HepG2 (cell line): ENCODE data around the gene RAPGEFL1. TPM values are rescaled to one million over a fixed set of nuclear protein-coding genes. Genes with fewer than 3 reads are reported as not detected.
A peak's percentile ranks its signal among the peaks of the same experiment; 100 is the strongest.

Experiments
- CBX5 ChIP-seq: sonication (generic); formaldehyde crosslinking; IDR thresholded peaks from 2 replicates; pipeline ENCODE4 v1.4.0; 2020; ENCODE audit warnings: missing genetic modification reagents, borderline replicate concordance
- CSRNP1 ChIP-seq: sonication (generic); formaldehyde crosslinking; IDR thresholded peaks from 2 replicates; pipeline ENCODE4 v1.8.1; 2023; ENCODE audit warnings: mild to moderate bottlenecking, missing genetic modification reagents
- IRX3 ChIP-seq: sonication (generic); formaldehyde crosslinking; IDR thresholded peaks from 2 replicates; pipeline ENCODE4 v1.8.1; 2023; ENCODE audit warnings: mild to moderate bottlenecking, low read depth, missing genetic modification reagents, borderline replicate concordance
- JUN ChIP-seq: sonication (generic); formaldehyde crosslinking; IDR thresholded peaks from 2 replicates; pipeline ENCODE4 v1.4.0; 2020; ENCODE audit warnings: mild to moderate bottlenecking, missing genetic modification reagents
- MTA1 ChIP-seq: sonication (generic); formaldehyde crosslinking; IDR thresholded peaks from 2 replicates; pipeline ENCODE4 v1.4.0; 2020; ENCODE audit warnings: missing genetic modification reagents, mild to moderate bottlenecking, borderline replicate concordance
- POLR2A ChIP-seq, 2 experiments: IDR thresholded peaks; 2 replicates each; pipeline ENCODE4 v1.6.1; 2011; ENCODE audit warnings: low read depth in 2 of 2, low read length in 2 of 2, mild to moderate bottlenecking in 1 of 2, moderate library complexity in 1 of 2; ENCODE audit not compliant: insufficient read depth in 1 of 2
- RXRA ChIP-seq: sonication (generic); formaldehyde crosslinking; IDR thresholded peaks from 2 replicates; pipeline ENCODE4 v1.5.1; 2020; ENCODE audit warnings: missing genetic modification reagents
- ZMYM2 ChIP-seq: sonication (generic); formaldehyde crosslinking; IDR thresholded peaks from 2 replicates; pipeline ENCODE4 v1.8.0; 2022; ENCODE audit warnings: mild to moderate bottlenecking, missing genetic modification reagents
- ZNF605 ChIP-seq: sonication (generic); formaldehyde crosslinking; IDR thresholded peaks from 2 replicates; pipeline ENCODE4 v1.8.0; 2022; ENCODE audit warnings: mild to moderate bottlenecking, missing genetic modification reagents
- ZNF678 ChIP-seq: sonication (generic); formaldehyde crosslinking; IDR thresholded peaks from 2 replicates; pipeline ENCODE4 v1.4.0; 2020; ENCODE audit warnings: mild to moderate bottlenecking, missing genetic modification reagents
- polyA plus RNA-seq, 8 experiments: library from polyadenylated mRNA; depleted of rRNA in 3 of 8; stranded (reverse) in 7 of 8; unstranded in 1 of 8; fragments of >200 nt; fragmentation: Illumina TruSeq in 4 of 8; extraction: Trizol in 4 of 8; gene quantifications; 2 replicates each; pipeline versions ENCODE4 v1.2.1 to v1.2.3, GENCODE V29; 2011 to 2016; ENCODE audit warnings: low read depth in 4 of 8, missing spikeins in 1 of 8, mixed read lengths in 1 of 8; ENCODE audit not compliant: insufficient read depth in 1 of 8
- total RNA-seq, 5 experiments: library from RNA; depleted of rRNA; stranded (reverse); fragments of >200 nt; fragmentation: Illumina TruSeq; extraction: Trizol; gene quantifications; 2 replicates each; pipeline ENCODE4 v1.2.3, GENCODE V29; 2016; ENCODE audit warnings: low read depth in 1 of 5
- TF ChIP-seq, protein P1 (sequence below): sonication (generic); formaldehyde crosslinking; IDR thresholded peaks from 2 replicates; pipeline ENCODE4 v1.4.0; 2020; ENCODE audit warnings: missing genetic modification reagents, borderline replicate concordance
- TF ChIP-seq, protein P2 (sequence below), 2 experiments: sonication (generic) in 1 of 2; formaldehyde crosslinking in 1 of 2; IDR thresholded peaks; 2 replicates each; pipeline versions ENCODE4 v1.4.0 to v1.6.1; 2018 to 2020; ENCODE audit warnings: missing genetic modification reagents in 2 of 2, borderline replicate concordance in 1 of 2, low read depth in 1 of 2, mild to moderate bottlenecking in 1 of 2, missing biosample characterization in 1 of 2
- TF ChIP-seq, protein P3 (sequence below): sonication (generic); formaldehyde crosslinking; IDR thresholded peaks from 2 replicates; pipeline ENCODE4 v1.4.0; 2020; ENCODE audit warnings: missing genetic modification reagents

Gene RAPGEFL1
- total and polyA plus RNA-seq, 2 of the 13 experiments (the other 11 are each of a cell fraction or from before 2014, with no cell fraction given): 4.5 to 7.8 TPM

- peak; percentile 63 for TF ChIP-seq MTA1 (CRISPR knock-in tag)
- TF ChIP-seq CBX5: 0 out of 2 replicates have a peak, but pooled peaks have one; percentile 46
- TF ChIP-seq IRX3 (CRISPR knock-in tag): 0 out of 2 replicates have a peak, but pooled peaks have one; percentile 43
- TF ChIP-seq ZNF605 (CRISPR knock-in tag): peak; percentile 44; the same call in 1 of the 2 replicates
- no peak for TF ChIP-seq ZNF678 (CRISPR knock-in tag)
- 0 out of 2 replicates have a peak, but pooled peaks have one; percentile 31 for TF ChIP-seq CSRNP1 (CRISPR knock-in tag)
- peak; percentile 43; the same call in 1 of the 2 replicates for TF ChIP-seq RXRA (CRISPR knock-in tag)
- TF ChIP-seq, protein P1, sequence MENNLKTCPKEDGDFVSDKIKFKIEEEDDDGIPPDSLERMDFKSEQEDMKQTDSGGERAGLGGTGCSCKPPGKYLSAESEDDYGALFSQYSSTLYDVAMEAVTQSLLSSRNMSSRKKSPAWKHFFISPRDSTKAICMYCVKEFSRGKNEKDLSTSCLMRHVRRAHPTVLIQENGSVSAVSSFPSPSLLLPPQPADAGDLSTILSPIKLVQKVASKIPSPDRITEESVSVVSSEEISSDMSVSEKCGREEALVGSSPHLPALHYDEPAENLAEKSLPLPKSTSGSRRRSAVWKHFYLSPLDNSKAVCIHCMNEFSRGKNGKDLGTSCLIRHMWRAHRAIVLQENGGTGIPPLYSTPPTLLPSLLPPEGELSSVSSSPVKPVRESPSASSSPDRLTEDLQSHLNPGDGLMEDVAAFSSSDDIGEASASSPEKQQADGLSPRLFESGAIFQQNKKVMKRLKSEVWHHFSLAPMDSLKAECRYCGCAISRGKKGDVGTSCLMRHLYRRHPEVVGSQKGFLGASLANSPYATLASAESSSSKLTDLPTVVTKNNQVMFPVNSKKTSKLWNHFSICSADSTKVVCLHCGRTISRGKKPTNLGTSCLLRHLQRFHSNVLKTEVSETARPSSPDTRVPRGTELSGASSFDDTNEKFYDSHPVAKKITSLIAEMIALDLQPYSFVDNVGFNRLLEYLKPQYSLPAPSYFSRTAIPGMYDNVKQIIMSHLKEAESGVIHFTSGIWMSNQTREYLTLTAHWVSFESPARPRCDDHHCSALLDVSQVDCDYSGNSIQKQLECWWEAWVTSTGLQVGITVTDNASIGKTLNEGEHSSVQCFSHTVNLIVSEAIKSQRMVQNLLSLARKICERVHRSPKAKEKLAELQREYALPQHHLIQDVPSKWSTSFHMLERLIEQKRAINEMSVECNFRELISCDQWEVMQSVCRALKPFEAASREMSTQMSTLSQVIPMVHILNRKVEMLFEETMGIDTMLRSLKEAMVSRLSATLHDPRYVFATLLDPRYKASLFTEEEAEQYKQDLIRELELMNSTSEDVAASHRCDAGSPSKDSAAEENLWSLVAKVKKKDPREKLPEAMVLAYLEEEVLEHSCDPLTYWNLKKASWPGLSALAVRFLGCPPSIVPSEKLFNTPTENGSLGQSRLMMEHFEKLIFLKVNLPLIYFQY: 0 out of 2 replicates have a peak, but pooled peaks have one; percentile 20
- TF ChIP-seq ZMYM2: 0 out of 2 replicates have a peak, but pooled peaks have one; percentile 56
- TF ChIP-seq, protein P2, sequence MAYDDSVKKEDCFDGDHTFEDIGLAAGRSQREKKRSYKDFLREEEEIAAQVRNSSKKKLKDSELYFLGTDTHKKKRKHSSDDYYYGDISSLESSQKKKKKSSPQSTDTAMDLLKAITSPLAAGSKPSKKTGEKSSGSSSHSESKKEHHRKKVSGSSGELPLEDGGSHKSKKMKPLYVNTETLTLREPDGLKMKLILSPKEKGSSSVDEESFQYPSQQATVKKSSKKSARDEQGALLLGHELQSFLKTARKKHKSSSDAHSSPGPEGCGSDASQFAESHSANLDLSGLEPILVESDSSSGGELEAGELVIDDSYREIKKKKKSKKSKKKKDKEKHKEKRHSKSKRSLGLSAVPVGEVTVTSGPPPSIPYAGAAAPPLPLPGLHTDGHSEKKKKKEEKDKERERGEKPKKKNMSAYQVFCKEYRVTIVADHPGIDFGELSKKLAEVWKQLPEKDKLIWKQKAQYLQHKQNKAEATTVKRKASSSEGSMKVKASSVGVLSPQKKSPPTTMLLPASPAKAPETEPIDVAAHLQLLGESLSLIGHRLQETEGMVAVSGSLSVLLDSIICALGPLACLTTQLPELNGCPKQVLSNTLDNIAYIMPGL (CRISPR knock-in tag; IDR thresholded peaks at IDR 0.05; ENCODE audit: borderline replicate concordance in 1 of 2, low read depth in 1 of 2): peak; percentile 40 to 86; a peak in 3 of 4 replicates
- TF ChIP-seq JUN (CRISPR knock-in tag): no peak
- TF ChIP-seq POLR2A (IDR thresholded peaks at IDR 0.05; ENCODE audit: insufficient read depth in 1 of 2, low read depth in 2 of 2, low read length in 2 of 2): peak in 1 of 2 experiments; percentile 39; a peak in 1 of 4 replicates
- TF ChIP-seq, protein P3, sequence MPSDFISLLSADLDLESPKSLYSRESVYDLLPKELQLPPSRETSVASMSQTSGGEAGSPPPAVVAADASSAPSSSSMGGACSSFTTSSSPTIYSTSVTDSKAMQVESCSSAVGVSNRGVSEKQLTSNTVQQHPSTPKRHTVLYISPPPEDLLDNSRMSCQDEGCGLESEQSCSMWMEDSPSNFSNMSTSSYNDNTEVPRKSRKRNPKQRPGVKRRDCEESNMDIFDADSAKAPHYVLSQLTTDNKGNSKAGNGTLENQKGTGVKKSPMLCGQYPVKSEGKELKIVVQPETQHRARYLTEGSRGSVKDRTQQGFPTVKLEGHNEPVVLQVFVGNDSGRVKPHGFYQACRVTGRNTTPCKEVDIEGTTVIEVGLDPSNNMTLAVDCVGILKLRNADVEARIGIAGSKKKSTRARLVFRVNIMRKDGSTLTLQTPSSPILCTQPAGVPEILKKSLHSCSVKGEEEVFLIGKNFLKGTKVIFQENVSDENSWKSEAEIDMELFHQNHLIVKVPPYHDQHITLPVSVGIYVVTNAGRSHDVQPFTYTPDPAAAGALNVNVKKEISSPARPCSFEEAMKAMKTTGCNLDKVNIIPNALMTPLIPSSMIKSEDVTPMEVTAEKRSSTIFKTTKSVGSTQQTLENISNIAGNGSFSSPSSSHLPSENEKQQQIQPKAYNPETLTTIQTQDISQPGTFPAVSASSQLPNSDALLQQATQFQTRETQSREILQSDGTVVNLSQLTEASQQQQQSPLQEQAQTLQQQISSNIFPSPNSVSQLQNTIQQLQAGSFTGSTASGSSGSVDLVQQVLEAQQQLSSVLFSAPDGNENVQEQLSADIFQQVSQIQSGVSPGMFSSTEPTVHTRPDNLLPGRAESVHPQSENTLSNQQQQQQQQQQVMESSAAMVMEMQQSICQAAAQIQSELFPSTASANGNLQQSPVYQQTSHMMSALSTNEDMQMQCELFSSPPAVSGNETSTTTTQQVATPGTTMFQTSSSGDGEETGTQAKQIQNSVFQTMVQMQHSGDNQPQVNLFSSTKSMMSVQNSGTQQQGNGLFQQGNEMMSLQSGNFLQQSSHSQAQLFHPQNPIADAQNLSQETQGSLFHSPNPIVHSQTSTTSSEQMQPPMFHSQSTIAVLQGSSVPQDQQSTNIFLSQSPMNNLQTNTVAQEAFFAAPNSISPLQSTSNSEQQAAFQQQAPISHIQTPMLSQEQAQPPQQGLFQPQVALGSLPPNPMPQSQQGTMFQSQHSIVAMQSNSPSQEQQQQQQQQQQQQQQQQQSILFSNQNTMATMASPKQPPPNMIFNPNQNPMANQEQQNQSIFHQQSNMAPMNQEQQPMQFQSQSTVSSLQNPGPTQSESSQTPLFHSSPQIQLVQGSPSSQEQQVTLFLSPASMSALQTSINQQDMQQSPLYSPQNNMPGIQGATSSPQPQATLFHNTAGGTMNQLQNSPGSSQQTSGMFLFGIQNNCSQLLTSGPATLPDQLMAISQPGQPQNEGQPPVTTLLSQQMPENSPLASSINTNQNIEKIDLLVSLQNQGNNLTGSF: no peak
Measured at GRCh38 chr17:40190197-40191021, 13.1 kb downstream of the RAPGEFL1 start (continued).
